ENCODE results near the gene TOMM34. TPM values are rescaled to one million over a fixed set of nuclear protein-coding genes. Genes with fewer than 3 reads are reported as not detected.

The TOMM34 gene
- polyA plus RNA-seq, 1 donor from 2014 or later = 10.0 TPM

- TF ChIP-seq MXI1 (conservative IDR thresholded peaks at IDR 0.05; ENCODE audit: poor library complexity, severe bottlenecking) (no peak), SMC3 (conservative IDR thresholded peaks at IDR 0.05; ENCODE audit: poor library complexity) (no peak), EP300 (conservative IDR thresholded peaks at IDR 0.05; ENCODE audit: poor library complexity, severe bottlenecking) (no peak), RAD21 (conservative IDR thresholded peaks at IDR 0.05) (no peak), POLR2AphosphoS5 (IDR thresholded peaks at IDR 0.05) (no peak), CTCF (IDR thresholded peaks at IDR 0.05; ENCODE audit: poor library complexity, severe bottlenecking) (no peak), EZH2 (IDR thresholded peaks at IDR 0.05; ENCODE audit: borderline replicate concordance, insufficient read depth, low read length, poor library complexity, severe bottlenecking) (no peak), TAF1 (IDR thresholded peaks at IDR 0.05; ENCODE audit: low read depth) (no peak)
- TF ChIP-seq, protein P1, sequence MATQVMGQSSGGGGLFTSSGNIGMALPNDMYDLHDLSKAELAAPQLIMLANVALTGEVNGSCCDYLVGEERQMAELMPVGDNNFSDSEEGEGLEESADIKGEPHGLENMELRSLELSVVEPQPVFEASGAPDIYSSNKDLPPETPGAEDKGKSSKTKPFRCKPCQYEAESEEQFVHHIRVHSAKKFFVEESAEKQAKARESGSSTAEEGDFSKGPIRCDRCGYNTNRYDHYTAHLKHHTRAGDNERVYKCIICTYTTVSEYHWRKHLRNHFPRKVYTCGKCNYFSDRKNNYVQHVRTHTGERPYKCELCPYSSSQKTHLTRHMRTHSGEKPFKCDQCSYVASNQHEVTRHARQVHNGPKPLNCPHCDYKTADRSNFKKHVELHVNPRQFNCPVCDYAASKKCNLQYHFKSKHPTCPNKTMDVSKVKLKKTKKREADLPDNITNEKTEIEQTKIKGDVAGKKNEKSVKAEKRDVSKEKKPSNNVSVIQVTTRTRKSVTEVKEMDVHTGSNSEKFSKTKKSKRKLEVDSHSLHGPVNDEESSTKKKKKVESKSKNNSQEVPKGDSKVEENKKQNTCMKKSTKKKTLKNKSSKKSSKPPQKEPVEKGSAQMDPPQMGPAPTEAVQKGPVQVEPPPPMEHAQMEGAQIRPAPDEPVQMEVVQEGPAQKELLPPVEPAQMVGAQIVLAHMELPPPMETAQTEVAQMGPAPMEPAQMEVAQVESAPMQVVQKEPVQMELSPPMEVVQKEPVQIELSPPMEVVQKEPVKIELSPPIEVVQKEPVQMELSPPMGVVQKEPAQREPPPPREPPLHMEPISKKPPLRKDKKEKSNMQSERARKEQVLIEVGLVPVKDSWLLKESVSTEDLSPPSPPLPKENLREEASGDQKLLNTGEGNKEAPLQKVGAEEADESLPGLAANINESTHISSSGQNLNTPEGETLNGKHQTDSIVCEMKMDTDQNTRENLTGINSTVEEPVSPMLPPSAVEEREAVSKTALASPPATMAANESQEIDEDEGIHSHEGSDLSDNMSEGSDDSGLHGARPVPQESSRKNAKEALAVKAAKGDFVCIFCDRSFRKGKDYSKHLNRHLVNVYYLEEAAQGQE (IDR thresholded peaks at IDR 0.05; ENCODE audit: borderline replicate concordance) = no peak
- no peaks in the 10 kb centered on the region for H3F3A ChIP-seq (ENCODE audit: insufficient read depth, low read length, poor library complexity, severe bottlenecking)
- H2AFZ ChIP-seq (ENCODE audit: low read depth, low read length) = no peak overlapping the region
- H3K79me2 ChIP-seq (replicated peaks; ENCODE audit: insufficient read depth, low read length) = peaks cover 17% of the 10 kb centered on the region
- peaks cover 10% of the 10 kb centered on the region for H3K36me3 ChIP-seq (ENCODE audit: insufficient read depth, low read length)
- H3K27ac ChIP-seq (ENCODE audit: low read length) = no peak overlapping the region
- H3K9me3 ChIP-seq (ENCODE audit: low read length) = no peaks in the 10 kb centered on the region
- H3K4me2 ChIP-seq (ENCODE audit: low read length) = no peak overlapping the region
- no peaks in the 10 kb centered on the region for H3K9me2 ChIP-seq (ENCODE audit: insufficient read depth, low read length)
- H3K4me3 ChIP-seq (ENCODE audit: low read length) = no peak overlapping the region
- H3K9ac ChIP-seq (ENCODE audit: low read length) = no peak overlapping the region
- no peaks in the 10 kb centered on the region for H3K27me3 ChIP-seq (ENCODE audit: insufficient read depth, low read depth, low read length)
- H4K20me1 ChIP-seq (ENCODE audit: insufficient read depth) = no peaks in the 10 kb centered on the region
These were observed 4.9 kb downstream of the TOMM34 start for GRCh38 chr20:44955270-44955669.

- Histone ChIP-seq H3K79me2 (replicated peaks; ENCODE audit: insufficient read depth, low read length) (peaks cover 11% of the 10 kb centered on the region), H3K9ac (ENCODE audit: low read length) (no peak overlapping the region), H3K9me3 (ENCODE audit: low read length) (no peaks in the 10 kb centered on the region), H3K4me2 (ENCODE audit: low read length) (no peak overlapping the region), H3K9me2 (ENCODE audit: insufficient read depth, low read length) (no peaks in the 10 kb centered on the region), H3K27me3 (ENCODE audit: insufficient read depth, low read depth, low read length) (no peaks in the 10 kb centered on the region), H3K27ac (ENCODE audit: low read length) (no peak overlapping the region), H2AFZ (ENCODE audit: low read depth, low read length) (no peak overlapping the region), H4K20me1 (ENCODE audit: insufficient read depth) (no peaks in the 10 kb centered on the region), H3K4me3 (ENCODE audit: low read length) (no peak overlapping the region), H3K36me3 (ENCODE audit: insufficient read depth, low read length) (peaks cover 12% of the 10 kb centered on the region), H3F3A (ENCODE audit: insufficient read depth, low read length, poor library complexity, severe bottlenecking) (no peaks in the 10 kb centered on the region)
- TF ChIP-seq EP300 (conservative IDR thresholded peaks at IDR 0.05; ENCODE audit: poor library complexity, severe bottlenecking) (no peak), RAD21 (conservative IDR thresholded peaks at IDR 0.05) (no peak), SMC3 (conservative IDR thresholded peaks at IDR 0.05; ENCODE audit: poor library complexity) (no peak), EZH2 (IDR thresholded peaks at IDR 0.05; ENCODE audit: borderline replicate concordance, insufficient read depth, low read length, poor library complexity, severe bottlenecking) (no peak), TAF1 (IDR thresholded peaks at IDR 0.05; ENCODE audit: low read depth) (no peak), CTCF (IDR thresholded peaks at IDR 0.05; ENCODE audit: poor library complexity, severe bottlenecking) (no peak)
These were observed 6.0 kb downstream of the TOMM34 start for GRCh38 chr20:44954211-44954610.
